Activated CD4-positive, alpha-beta memory T cell treated with anti-CD3 and anti-CD28 coated beads for 36 hours (primary cell): ENCODE measurements around the gene SORL1. TPM values are rescaled to one million over a fixed set of nuclear protein-coding genes. Genes with fewer than 3 reads are reported as not detected.

Source experiments
- CTCF ChIA-PET: fragments of 350-600 bp; sonication (Branson Sonifier 250); formaldehyde crosslinking; loops from one replicate; lab custom pipeline; 2021; ENCODE audit warnings: antibody characterized with exemption, inconsistent platforms; lab: Charles Lee
- POLR2A ChIA-PET: fragments of 350-600 bp; sonication (Branson Sonifier 250); formaldehyde crosslinking; loops from one replicate; lab custom pipeline; 2021; ENCODE audit warnings: antibody characterized with exemption; lab: Charles Lee
- DNase-seq: peaks from one replicate; pipeline ENCODE4 v3.0.0-alpha.2; 2020
- H3K27ac Mint-ChIP-seq: one replicate; pipeline ENCODE4 v1.8.0; 2021; ENCODE audit warnings: mixed read lengths
- H3K27me3 Mint-ChIP-seq: one replicate; pipeline ENCODE4 v1.8.0; 2021; ENCODE audit warnings: mixed read lengths
- H3K36me3 Mint-ChIP-seq: one replicate; pipeline ENCODE4 v1.8.0; 2021; ENCODE audit warnings: mixed read lengths
- H3K4me1 Mint-ChIP-seq: one replicate; pipeline ENCODE4 v1.8.0; 2021; ENCODE audit warnings: low read depth, mixed read lengths
- H3K4me3 Mint-ChIP-seq: one replicate; pipeline ENCODE4 v1.8.0; 2021; ENCODE audit warnings: mild to moderate bottlenecking, mixed read lengths
- H3K9me3 Mint-ChIP-seq: one replicate; pipeline ENCODE4 v1.8.0; 2021; ENCODE audit warnings: mixed read lengths
- intact Hi-C: fragments of 100-400 bp; cut with micrococcal nuclease; formaldehyde crosslinking; loops from one replicate; pipeline ENCODE4 v1.15.1; 2023
- total RNA-seq, 2 experiments: library from RNA; stranded (reverse); gene quantifications; one replicate each; pipeline ENCODE4 v1.2.3, GENCODE V29; 2021

The SORL1 gene
- total RNA-seq, 2 experiments from 2014 or later = 48.1 to 49.3 TPM

GRCh38 chr11:121651257-121651605 lies 199.1 kb downstream of the SORL1 start:
- H3K27me3 Mint-ChIP-seq = no peaks in the 10 kb centered on the region
- no peak overlapping the region for H3K4me3 Mint-ChIP-seq
- H3K9me3 Mint-ChIP-seq = no peaks in the 10 kb centered on the region
- DNase-seq = no peak
- intact Hi-C loops = loop anchor here (5.0 to 10.0 kb wide), 2 partner anchors 324 to 454 kb away; no protein-coding TSS in a partner anchor
- H3K4me1 Mint-ChIP-seq = peaks cover 34% of the 10 kb centered on the region
- no peak overlapping the region for H3K27ac Mint-ChIP-seq
- POLR2A ChIA-PET = no interaction called here
- H3K36me3 Mint-ChIP-seq = no peaks in the 10 kb centered on the region
- CTCF ChIA-PET = no interaction called here

- intact Hi-C loops = loop anchor here (5.0 to 10.0 kb wide), 2 partner anchors 326 to 452 kb away; no protein-coding TSS in a partner anchor
- CTCF ChIA-PET = no interaction called here
- H3K27me3 Mint-ChIP-seq = no peaks in the 10 kb centered on the region
These were observed 200.9 kb downstream of the SORL1 start for GRCh38 chr11:121652971-121653370.

GRCh38 chr11:121654259-121654842 lies 202.2 kb downstream of the SORL1 start:
- intact Hi-C loops = loop anchor here (5.0 to 10.0 kb wide), 2 partner anchors 327 to 450 kb away; no protein-coding TSS in a partner anchor
- ChIA-PET CTCF (interaction anchor here (1.0 to 5.4 kb wide), 8 partner anchors 9 to 926 kb away, joined by 3 to 32 read pairs (median 4); no protein-coding TSS in a partner anchor), POLR2A (no interaction called here)
- Mint-ChIP-seq H3K27me3 (no peaks in the 10 kb centered on the region), H3K4me3 (no peak overlapping the region), H3K36me3 (no peaks in the 10 kb centered on the region), H3K27ac (no peak overlapping the region), H3K9me3 (no peaks in the 10 kb centered on the region), H3K4me1 (peaks cover 34% of the 10 kb centered on the region)
- DNase-seq = no peak

More at GRCh38 chr11:121652971-121653370, 200.9 kb downstream of the SORL1 start:
- H3K36me3 Mint-ChIP-seq = no peaks in the 10 kb centered on the region
- no peak overlapping the region for H3K27ac Mint-ChIP-seq
- peaks cover 34% of the 10 kb centered on the region for H3K4me1 Mint-ChIP-seq
- H3K9me3 Mint-ChIP-seq = no peaks in the 10 kb centered on the region
- no peak for DNase-seq
- POLR2A ChIA-PET = no interaction called here
- no peak overlapping the region for H3K4me3 Mint-ChIP-seq

GRCh38 chr11:121654843-121655536 lies 202.9 kb downstream of the SORL1 start:
- H3K27ac Mint-ChIP-seq = no peak overlapping the region
- intact Hi-C loops = loop anchor here (1.0 to 10.0 kb wide), 5 partner anchors 112 to 927 kb away; no protein-coding TSS in a partner anchor

GRCh38 chr11:121655537-121656327 lies 203.6 kb downstream of the SORL1 start:
- ChIA-PET CTCF (interaction anchor here (0.5 to 5.4 kb wide), 14 partner anchors 8 to 1231 kb away, joined by 3 to 32 read pairs (median 3); no protein-coding TSS in a partner anchor), POLR2A (interaction anchor here (0.6 kb wide), 1 partner anchor 261 kb away, joined by 5 read pairs; no protein-coding TSS in a partner anchor)
- Mint-ChIP-seq H3K27ac (peak overlapping the region; percentile 8), H3K27me3 (no peaks in the 10 kb centered on the region), H3K36me3 (no peaks in the 10 kb centered on the region), H3K4me1 (peaks cover 21% of the 10 kb centered on the region), H3K4me3 (peak overlapping the region; percentile 70), H3K9me3 (no peaks in the 10 kb centered on the region)
- intact Hi-C loops = loop anchor here (1.0 to 10.0 kb wide), 5 partner anchors 112 to 927 kb away; no protein-coding TSS in a partner anchor
- DNase-seq = peak; percentile 81

More at GRCh38 chr11:121654843-121655536, 202.9 kb downstream of the SORL1 start:
- peak overlapping the region; percentile 70 for H3K4me3 Mint-ChIP-seq
- peaks cover 29% of the 10 kb centered on the region for H3K4me1 Mint-ChIP-seq
- ChIA-PET CTCF (interaction anchor here (0.6 to 5.4 kb wide), 15 partner anchors 7 to 1230 kb away, joined by 3 to 32 read pairs (median 4); no protein-coding TSS in a partner anchor), POLR2A (interaction anchor here (0.6 kb wide), 1 partner anchor 261 kb away, joined by 5 read pairs; no protein-coding TSS in a partner anchor)
- H3K9me3 Mint-ChIP-seq = no peaks in the 10 kb centered on the region
- no peaks in the 10 kb centered on the region for H3K36me3 Mint-ChIP-seq
- no peaks in the 10 kb centered on the region for H3K27me3 Mint-ChIP-seq
- no peak for DNase-seq

GRCh38 chr11:121656328-121657090 lies 204.4 kb downstream of the SORL1 start:
- intact Hi-C loops = loop anchor here (1.0 to 10.0 kb wide), 4 partner anchors 111 to 926 kb away; no protein-coding TSS in a partner anchor
- no peaks in the 10 kb centered on the region for H3K36me3 Mint-ChIP-seq
- no peaks in the 10 kb centered on the region for H3K9me3 Mint-ChIP-seq
- H3K27ac Mint-ChIP-seq = no peak overlapping the region
- peaks cover 14% of the 10 kb centered on the region for H3K4me1 Mint-ChIP-seq
- CTCF ChIA-PET = interaction anchor here (0.5 to 5.4 kb wide), 8 partner anchors 9 to 848 kb away, joined by 3 to 32 read pairs (median 3); no protein-coding TSS in a partner anchor
- no peaks in the 10 kb centered on the region for H3K27me3 Mint-ChIP-seq
- no peak for DNase-seq
- no peak overlapping the region for H3K4me3 Mint-ChIP-seq
- POLR2A ChIA-PET = no interaction called here

- Mint-ChIP-seq H3K9me3 (no peaks in the 10 kb centered on the region), H3K4me3 (no peak overlapping the region), H3K36me3 (no peaks in the 10 kb centered on the region), H3K4me1 (peaks cover 13% of the 10 kb centered on the region), H3K27ac (no peak overlapping the region), H3K27me3 (no peaks in the 10 kb centered on the region)
- POLR2A ChIA-PET = no interaction called here
- intact Hi-C loops = loop anchor here (5.0 to 10.0 kb wide), 3 partner anchors 110 to 925 kb away; no protein-coding TSS in a partner anchor
- CTCF ChIA-PET = interaction anchor here (1.2 to 5.4 kb wide), 3 partner anchors 10 to 847 kb away, joined by 3 to 32 read pairs (median 5); no protein-coding TSS in a partner anchor
- DNase-seq = no peak
These were observed 205.0 kb downstream of the SORL1 start for GRCh38 chr11:121657146-121657545.

- Mint-ChIP-seq H3K27ac (no peak overlapping the region), H3K9me3 (no peaks in the 10 kb centered on the region), H3K4me1 (peaks cover 10% of the 10 kb centered on the region), H3K27me3 (no peaks in the 10 kb centered on the region), H3K36me3 (no peaks in the 10 kb centered on the region), H3K4me3 (no peak overlapping the region)
- no peak for DNase-seq
- intact Hi-C loops = loop anchor here (5.0 to 10.0 kb wide), 3 partner anchors 107 to 922 kb away; no protein-coding TSS in a partner anchor
- POLR2A ChIA-PET = no interaction called here
- CTCF ChIA-PET = no interaction called here
These were observed 207.7 kb downstream of the SORL1 start for GRCh38 chr11:121659811-121660210.

- H3K4me1 Mint-ChIP-seq = no peaks in the 10 kb centered on the region
- CTCF ChIA-PET = no interaction called here
- no peaks in the 10 kb centered on the region for H3K36me3 Mint-ChIP-seq
- no peak overlapping the region for H3K27ac Mint-ChIP-seq
- DNase-seq = no peak
- POLR2A ChIA-PET = no interaction called here
- no peak overlapping the region for H3K4me3 Mint-ChIP-seq
- H3K27me3 Mint-ChIP-seq = no peaks in the 10 kb centered on the region
- intact Hi-C loops = no loop called here
- no peaks in the 10 kb centered on the region for H3K9me3 Mint-ChIP-seq
These were observed 209.9 kb downstream of the SORL1 start for GRCh38 chr11:121661880-121662486.

- H3K36me3 Mint-ChIP-seq = no peaks in the 10 kb centered on the region
- H3K4me1 Mint-ChIP-seq = no peaks in the 10 kb centered on the region
- no peak for DNase-seq
- CTCF ChIA-PET = no interaction called here
- no peak overlapping the region for H3K4me3 Mint-ChIP-seq
- no peaks in the 10 kb centered on the region for H3K9me3 Mint-ChIP-seq
- no peak overlapping the region for H3K27ac Mint-ChIP-seq
- POLR2A ChIA-PET = no interaction called here
- no peaks in the 10 kb centered on the region for H3K27me3 Mint-ChIP-seq
- intact Hi-C loops = no loop called here
These were observed 212.0 kb downstream of the SORL1 start for GRCh38 chr11:121664144-121664543.
